GM10248 (cell line): ENCODE measurements around the gene SELENOS.

Source experiments
- CTCF ChIA-PET: fragments of 300-600 bp; sonication (Branson Sonifier 250); formaldehyde crosslinking; extraction: SDS; loops from one replicate; lab custom pipeline; 2021; ENCODE audit warnings: antibody characterized with exemption; lab: Yijun Ruan, JAX
- POLR2A ChIA-PET: fragments of 350-650 bp; sonication (Branson Sonifier 250); formaldehyde crosslinking; extraction: SDS; loops from one replicate; lab custom pipeline; 2020; ENCODE audit warnings: antibody characterized with exemption; lab: Yijun Ruan, JAX
- DNase-seq: peaks from one replicate; pipeline ENCODE4 v3.0.0; 2012; ENCODE audit errors: extremely low spot score
- TF ChIP-seq, protein P1 (sequence below): IDR thresholded peaks from 2 replicates; pipeline ENCODE4 v1.5.1; 2012; ENCODE audit warnings: mild to moderate bottlenecking, low read depth; ENCODE audit errors: extremely low read depth, missing control alignments, control extremely low read depth

SELENOS gene

GRCh38 chr15:101272584-101272983 is 4.7 kb downstream of the SELENOS start:
- no peak for DNase-seq
- ChIA-PET POLR2A (no interaction called here), CTCF (interaction anchor here (1.0 to 3.0 kb wide), 7 partner anchors 10 to 264 kb away, joined by 3 to 29 read pairs (median 3); no protein-coding TSS in a partner anchor)

GRCh38 chr15:101269479-101270223 is 7.6 kb downstream of the SELENOS start:
- DNase-seq = no peak
- POLR2A ChIA-PET = interaction anchor here (0.7 kb wide), 1 partner anchor 39 kb away, joined by 6 read pairs; no protein-coding TSS in a partner anchor
- CTCF ChIA-PET = interaction anchor here (0.6 to 2.3 kb wide), 6 partner anchors 12 to 256 kb away, joined by 3 to 9 read pairs (median 4); no protein-coding TSS in a partner anchor
- TF ChIP-seq, protein P1, sequence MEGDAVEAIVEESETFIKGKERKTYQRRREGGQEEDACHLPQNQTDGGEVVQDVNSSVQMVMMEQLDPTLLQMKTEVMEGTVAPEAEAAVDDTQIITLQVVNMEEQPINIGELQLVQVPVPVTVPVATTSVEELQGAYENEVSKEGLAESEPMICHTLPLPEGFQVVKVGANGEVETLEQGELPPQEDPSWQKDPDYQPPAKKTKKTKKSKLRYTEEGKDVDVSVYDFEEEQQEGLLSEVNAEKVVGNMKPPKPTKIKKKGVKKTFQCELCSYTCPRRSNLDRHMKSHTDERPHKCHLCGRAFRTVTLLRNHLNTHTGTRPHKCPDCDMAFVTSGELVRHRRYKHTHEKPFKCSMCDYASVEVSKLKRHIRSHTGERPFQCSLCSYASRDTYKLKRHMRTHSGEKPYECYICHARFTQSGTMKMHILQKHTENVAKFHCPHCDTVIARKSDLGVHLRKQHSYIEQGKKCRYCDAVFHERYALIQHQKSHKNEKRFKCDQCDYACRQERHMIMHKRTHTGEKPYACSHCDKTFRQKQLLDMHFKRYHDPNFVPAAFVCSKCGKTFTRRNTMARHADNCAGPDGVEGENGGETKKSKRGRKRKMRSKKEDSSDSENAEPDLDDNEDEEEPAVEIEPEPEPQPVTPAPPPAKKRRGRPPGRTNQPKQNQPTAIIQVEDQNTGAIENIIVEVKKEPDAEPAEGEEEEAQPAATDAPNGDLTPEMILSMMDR = peak; percentile 38

More at GRCh38 chr15:101272584-101272983, 4.7 kb downstream of the SELENOS start:
- TF ChIP-seq, protein P1 = no peak

DNA sequence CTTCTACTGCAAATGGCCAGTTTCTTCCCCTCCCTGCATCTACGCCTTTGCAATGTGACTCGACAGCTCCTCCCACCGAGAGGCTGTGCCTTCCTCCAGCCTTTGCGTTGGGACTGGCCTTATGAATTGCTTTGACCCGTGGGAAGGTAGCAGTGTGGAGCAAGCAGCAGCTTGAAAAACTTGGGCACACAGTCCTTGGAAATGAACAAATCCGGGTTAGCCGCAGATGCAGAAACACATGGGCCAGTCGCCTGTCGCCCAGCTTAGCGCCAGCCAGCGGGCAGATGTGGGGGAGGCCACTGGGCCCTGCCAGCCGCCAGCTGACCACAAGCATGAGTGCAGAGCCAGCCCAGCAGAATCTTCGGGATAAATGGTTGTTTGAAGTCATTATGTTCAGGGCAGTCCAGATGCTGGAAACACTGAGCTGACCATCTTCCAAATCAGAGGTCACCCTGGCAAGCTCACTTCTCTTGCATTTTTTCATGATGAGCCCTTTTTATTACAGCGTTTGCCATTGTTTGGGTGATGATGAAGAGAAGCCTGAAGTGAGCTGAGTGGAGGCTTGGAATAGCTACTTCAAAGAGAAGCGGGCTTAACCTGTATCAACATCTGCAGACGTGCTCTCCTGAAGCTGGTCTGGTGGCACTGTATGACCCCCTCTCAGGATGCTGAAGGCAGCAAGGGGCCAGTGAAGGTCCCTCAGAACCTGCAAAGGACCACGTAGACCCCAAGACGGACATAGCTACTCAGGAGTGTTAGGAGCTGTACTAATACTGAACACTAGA is 9.8 kb downstream of the SELENOS start:
- ChIA-PET CTCF (interaction anchor here (1.0 to 2.8 kb wide), 9 partner anchors 9 to 373 kb away, joined by 3 to 20 read pairs (median 4); partner anchors contain the start of gene CHSY1), POLR2A (interaction anchor here (1.1 kb wide), 1 partner anchor 9 kb away, joined by 4 read pairs; no protein-coding TSS in a partner anchor)
- no peak for DNase-seq
- TF ChIP-seq, protein P1 = no peak

DNA sequence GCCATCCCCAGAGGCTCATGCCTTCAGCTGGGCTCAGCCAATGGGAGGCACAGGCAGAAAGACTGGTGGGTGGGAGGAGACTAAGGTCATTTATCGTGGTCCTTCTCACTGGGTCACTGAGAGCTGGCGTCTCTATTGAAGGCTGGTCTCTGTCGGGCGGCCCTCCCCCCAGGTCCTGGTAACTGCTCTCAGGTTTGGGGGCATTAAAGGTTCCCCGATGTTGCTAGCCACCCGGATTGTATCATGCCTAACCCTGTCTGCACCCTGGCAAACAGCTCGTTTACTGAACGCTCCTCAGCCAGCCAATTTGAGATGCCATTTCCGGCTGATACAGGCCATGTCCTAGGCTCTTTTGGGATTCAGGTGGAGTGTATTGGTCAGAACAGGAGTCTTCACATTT is 10.5 kb downstream of the SELENOS start:
- DNase-seq = no peak
- CTCF ChIA-PET = interaction anchor here (1.0 to 3.5 kb wide), 6 partner anchors 8 to 177 kb away, joined by 3 to 20 read pairs (median 4); partner anchors contain the start of gene CHSY1
- TF ChIP-seq, protein P1 = no peak
- POLR2A ChIA-PET = no interaction called here

- TF ChIP-seq, protein P1 = no peak
- ChIA-PET POLR2A (no interaction called here), CTCF (interaction anchor here (1.4 to 3.5 kb wide), 3 partner anchors 8 to 176 kb away, joined by 4 to 20 read pairs (median 11); no protein-coding TSS in a partner anchor)
These were observed 11.3 kb downstream of the SELENOS start for GRCh38 chr15:101266034-101266433.

GRCh38 chr15:101264911-101265641 is 12.2 kb downstream of the SELENOS start:
- DNase-seq = no peak
- TF ChIP-seq, protein P1 = no peak
- CTCF ChIA-PET = interaction anchor here (3.5 kb wide), 1 partner anchor 9 kb away, joined by 11 read pairs; no protein-coding TSS in a partner anchor
- POLR2A ChIA-PET = no interaction called here

More at GRCh38 chr15:101266034-101266433, 11.3 kb downstream of the SELENOS start:
- no peak for DNase-seq
